Measurements from ENCODE around the gene LCMT1. TPM values are rescaled to one million over a fixed set of nuclear protein-coding genes. Genes with fewer than 3 reads are reported as not detected.
"Not testable (repeated sequence)": the region's sequence is repeated elsewhere in the genome, so short reads cannot be mapped to it uniquely, and the experiment has no call there.

The LCMT1 gene
- total RNA-seq, result 32.1 and 36.4 TPM in 2 replicates

DNA sequence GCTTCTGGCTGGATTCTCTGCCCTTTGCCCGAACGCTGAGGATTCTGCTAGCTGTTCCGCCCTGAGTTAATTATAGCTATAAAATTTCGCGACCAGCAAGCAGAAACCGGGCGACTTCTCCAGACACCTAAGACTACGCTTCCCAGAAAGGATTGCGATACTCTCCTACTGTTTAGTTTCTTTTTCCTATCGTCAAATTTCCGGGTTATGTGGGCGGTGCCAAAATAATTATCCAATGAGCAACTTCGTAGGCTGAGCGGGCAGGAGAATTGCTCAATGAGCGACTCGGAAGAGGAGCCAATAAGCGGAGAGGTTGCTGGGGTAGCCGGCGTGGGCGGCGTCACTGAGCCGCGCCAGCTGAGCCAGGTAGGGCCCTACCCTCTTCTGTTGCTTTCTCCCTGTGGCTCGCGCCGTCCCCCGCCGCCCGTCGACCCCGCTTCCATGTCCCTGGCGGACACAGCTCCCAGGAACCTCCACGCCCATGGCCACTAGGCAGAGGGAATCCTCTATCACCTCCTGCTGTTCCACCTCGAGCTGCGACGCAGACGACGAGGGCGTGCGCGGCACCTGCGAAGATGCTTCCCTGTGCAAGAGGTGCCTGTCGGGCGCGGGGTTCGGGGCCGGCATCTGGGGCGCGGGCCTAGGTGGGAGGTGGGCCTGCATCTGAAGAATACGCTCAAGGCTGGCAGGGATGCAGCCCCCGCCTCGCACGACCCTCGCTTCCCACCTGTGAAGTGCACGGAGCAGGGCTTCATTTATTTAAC, at the start of gene LCMT1:
Gene LCMT1 (plus strand): TSS at position 340 of the 764 bp plus-strand sequence. CDS start 142 bp downstream, at position 482.
- Histone ChIP-seq H3K4me3 (ENCODE audit: low read depth, low read length) (peak within 1 kb of the TSS; percentile 87), H3K27me3 (ENCODE audit: control insufficient read depth, insufficient read depth, low read length) (no peaks in the 10 kb centered on the region), H3K36me3 (ENCODE audit: control insufficient read depth, insufficient read depth, low read length) (no peaks in the 10 kb centered on the region)
- DNase-seq (ENCODE audit: low read depth) (peak; percentile 98), FAIRE-seq (no peak)
- TF ChIP-seq, protein P1, sequence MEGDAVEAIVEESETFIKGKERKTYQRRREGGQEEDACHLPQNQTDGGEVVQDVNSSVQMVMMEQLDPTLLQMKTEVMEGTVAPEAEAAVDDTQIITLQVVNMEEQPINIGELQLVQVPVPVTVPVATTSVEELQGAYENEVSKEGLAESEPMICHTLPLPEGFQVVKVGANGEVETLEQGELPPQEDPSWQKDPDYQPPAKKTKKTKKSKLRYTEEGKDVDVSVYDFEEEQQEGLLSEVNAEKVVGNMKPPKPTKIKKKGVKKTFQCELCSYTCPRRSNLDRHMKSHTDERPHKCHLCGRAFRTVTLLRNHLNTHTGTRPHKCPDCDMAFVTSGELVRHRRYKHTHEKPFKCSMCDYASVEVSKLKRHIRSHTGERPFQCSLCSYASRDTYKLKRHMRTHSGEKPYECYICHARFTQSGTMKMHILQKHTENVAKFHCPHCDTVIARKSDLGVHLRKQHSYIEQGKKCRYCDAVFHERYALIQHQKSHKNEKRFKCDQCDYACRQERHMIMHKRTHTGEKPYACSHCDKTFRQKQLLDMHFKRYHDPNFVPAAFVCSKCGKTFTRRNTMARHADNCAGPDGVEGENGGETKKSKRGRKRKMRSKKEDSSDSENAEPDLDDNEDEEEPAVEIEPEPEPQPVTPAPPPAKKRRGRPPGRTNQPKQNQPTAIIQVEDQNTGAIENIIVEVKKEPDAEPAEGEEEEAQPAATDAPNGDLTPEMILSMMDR (IDR thresholded peaks at IDR 0.05; ENCODE audit: insufficient read depth, low read length, severe bottlenecking), result no peak

DNA sequence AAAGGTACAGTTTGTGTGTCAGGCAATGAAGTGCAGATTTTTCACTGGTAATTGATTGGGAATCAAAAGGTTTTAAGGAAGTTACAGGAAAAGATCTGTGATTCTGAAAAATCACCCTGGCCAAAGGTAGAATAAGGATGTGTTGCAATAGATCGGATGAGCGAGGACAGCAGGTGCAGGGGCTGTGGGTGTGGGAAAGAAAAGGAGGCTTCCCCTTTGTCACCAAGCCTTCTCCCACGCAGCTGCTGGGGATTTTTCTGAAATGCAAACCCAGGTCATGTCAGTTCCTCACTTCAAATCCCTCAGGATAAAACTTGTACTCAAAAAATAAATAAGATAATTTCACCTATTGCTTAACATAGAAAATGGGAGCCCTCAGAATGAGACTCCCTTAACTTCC, 48.4 kb upstream of the LCMT1 start:
- no peak overlapping the region for H3K4me3 ChIP-seq (ENCODE audit: low read depth, low read length)
- FAIRE-seq, result no peak
- no peaks in the 10 kb centered on the region for H3K27me3 ChIP-seq (ENCODE audit: control insufficient read depth, insufficient read depth, low read length)
- DNase-seq (ENCODE audit: low read depth), result no peak
- no peaks in the 10 kb centered on the region for H3K36me3 ChIP-seq (ENCODE audit: control insufficient read depth, insufficient read depth, low read length)
- TF ChIP-seq, protein P1 (IDR thresholded peaks at IDR 0.05; ENCODE audit: insufficient read depth, low read length, severe bottlenecking), result no peak

DNA sequence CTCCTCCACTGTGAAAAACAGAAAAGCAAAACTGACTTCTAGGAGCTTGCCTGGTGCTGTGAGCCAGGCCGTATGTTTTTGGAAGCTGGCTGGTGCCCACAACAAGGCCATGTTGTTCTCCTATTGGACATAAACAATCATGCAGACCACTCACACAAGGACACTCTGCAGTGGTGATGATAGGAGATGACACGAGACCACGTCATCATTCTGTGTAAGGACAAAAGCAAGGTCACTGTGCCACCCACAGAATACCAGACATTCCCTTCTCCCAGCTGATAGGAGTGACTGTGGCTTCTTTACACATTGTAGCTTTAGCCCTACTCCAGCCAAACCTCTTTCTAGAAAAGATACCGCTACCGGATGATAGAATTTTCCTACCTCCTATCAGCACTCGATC, 47.7 kb upstream of the LCMT1 start:
- Histone ChIP-seq H3K27me3 (ENCODE audit: control insufficient read depth, insufficient read depth, low read length) (no peaks in the 10 kb centered on the region), H3K36me3 (ENCODE audit: control insufficient read depth, insufficient read depth, low read length) (no peaks in the 10 kb centered on the region), H3K4me3 (ENCODE audit: low read depth, low read length) (no peak overlapping the region)
- no peak for DNase-seq (ENCODE audit: low read depth)
- FAIRE-seq, result no peak
- TF ChIP-seq, protein P1 (IDR thresholded peaks at IDR 0.05; ENCODE audit: insufficient read depth, low read length, severe bottlenecking), result no peak

DNA sequence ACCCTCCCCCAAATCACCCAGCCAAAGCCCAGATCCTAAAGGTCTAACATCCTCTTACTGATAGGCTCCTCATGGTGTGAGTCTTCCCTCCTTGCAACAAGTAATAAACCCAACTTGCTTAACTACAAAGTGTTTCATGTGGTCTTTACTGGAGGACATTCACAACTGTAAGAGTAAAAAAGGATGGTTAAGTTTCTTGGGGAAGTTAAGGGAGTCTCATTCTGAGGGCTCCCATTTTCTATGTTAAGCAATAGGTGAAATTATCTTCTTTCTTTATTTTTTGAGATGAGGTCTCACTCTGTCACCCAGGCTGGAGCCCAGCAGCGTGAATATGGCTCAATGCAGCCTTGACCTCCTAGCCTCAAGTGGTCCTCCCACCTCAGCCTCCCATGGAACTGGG, 47.3 kb upstream of the LCMT1 start:
- not testable (repeated sequence) for FAIRE-seq; DNase-seq (ENCODE audit: low read depth); H3K36me3 ChIP-seq (ENCODE audit: control insufficient read depth, insufficient read depth, low read length); H3K27me3 ChIP-seq (ENCODE audit: control insufficient read depth, insufficient read depth, low read length); H3K4me3 ChIP-seq (ENCODE audit: low read depth, low read length)

DNA sequence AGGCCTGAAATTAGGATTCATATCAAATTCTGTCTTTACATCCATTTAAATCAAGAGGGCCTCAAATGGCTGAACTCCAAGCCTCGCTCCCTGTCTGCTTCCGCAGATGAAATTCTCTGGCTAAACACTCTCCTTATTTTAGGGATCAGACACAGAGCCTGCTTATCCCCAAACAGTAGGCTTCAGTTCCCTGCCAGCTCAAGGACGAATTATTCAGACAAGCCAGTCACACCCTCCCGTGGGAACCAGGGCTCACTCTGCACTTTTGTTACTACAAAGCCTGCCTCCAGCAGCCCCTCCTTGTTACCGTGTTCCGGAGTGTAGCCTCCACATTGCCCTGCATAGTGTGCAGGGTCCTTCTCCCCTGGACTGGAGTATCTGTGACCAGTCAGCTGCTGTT, 46.6 kb upstream of the LCMT1 start:
- no peak for FAIRE-seq
- TF ChIP-seq, protein P1 (IDR thresholded peaks at IDR 0.05; ENCODE audit: insufficient read depth, low read length, severe bottlenecking), result no peak
- H3K27me3 ChIP-seq (ENCODE audit: control insufficient read depth, insufficient read depth, low read length), result no peaks in the 10 kb centered on the region

DNA sequence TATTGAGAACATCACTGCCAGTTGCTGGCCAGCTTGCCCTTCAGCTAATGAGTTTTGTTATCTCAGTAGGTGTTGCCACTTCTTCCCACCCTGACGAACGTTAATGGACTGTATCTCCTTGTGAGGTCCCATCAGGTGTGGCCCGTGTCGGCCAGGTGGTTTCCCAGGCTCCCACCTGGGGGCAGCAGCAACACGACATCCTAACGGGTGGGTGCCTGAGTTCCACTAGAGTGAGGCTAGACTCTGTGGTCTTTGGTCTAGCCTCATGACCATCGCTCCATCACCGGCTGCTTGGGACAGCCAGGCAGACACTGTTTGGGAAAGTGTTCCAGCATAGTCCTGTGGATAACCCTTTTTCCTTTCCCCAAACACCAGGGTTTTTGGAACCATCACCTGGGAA, 45.6 kb upstream of the LCMT1 start:
- Histone ChIP-seq H3K4me3 (ENCODE audit: low read depth, low read length) (no peak overlapping the region), H3K36me3 (ENCODE audit: control insufficient read depth, insufficient read depth, low read length) (no peaks in the 10 kb centered on the region), H3K27me3 (ENCODE audit: control insufficient read depth, insufficient read depth, low read length) (no peaks in the 10 kb centered on the region)
- TF ChIP-seq, protein P1 (IDR thresholded peaks at IDR 0.05; ENCODE audit: insufficient read depth, low read length, severe bottlenecking), result no peak
- FAIRE-seq (no peak), DNase-seq (ENCODE audit: low read depth) (no peak)

More for the DNA sequence above, 46.6 kb upstream of the LCMT1 start:
- Histone ChIP-seq H3K4me3 (ENCODE audit: low read depth, low read length) (no peak overlapping the region), H3K36me3 (ENCODE audit: control insufficient read depth, insufficient read depth, low read length) (no peaks in the 10 kb centered on the region)
- DNase-seq (ENCODE audit: low read depth), result no peak
